ENCODE data around the gene FLVCR2.

GRCh38 chr14:75609116-75609515 is 30.7 kb downstream of the FLVCR2 start:
- TF ChIP-seq, protein P1, sequence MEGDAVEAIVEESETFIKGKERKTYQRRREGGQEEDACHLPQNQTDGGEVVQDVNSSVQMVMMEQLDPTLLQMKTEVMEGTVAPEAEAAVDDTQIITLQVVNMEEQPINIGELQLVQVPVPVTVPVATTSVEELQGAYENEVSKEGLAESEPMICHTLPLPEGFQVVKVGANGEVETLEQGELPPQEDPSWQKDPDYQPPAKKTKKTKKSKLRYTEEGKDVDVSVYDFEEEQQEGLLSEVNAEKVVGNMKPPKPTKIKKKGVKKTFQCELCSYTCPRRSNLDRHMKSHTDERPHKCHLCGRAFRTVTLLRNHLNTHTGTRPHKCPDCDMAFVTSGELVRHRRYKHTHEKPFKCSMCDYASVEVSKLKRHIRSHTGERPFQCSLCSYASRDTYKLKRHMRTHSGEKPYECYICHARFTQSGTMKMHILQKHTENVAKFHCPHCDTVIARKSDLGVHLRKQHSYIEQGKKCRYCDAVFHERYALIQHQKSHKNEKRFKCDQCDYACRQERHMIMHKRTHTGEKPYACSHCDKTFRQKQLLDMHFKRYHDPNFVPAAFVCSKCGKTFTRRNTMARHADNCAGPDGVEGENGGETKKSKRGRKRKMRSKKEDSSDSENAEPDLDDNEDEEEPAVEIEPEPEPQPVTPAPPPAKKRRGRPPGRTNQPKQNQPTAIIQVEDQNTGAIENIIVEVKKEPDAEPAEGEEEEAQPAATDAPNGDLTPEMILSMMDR (IDR thresholded peaks at IDR 0.05; ENCODE audit: low read depth, low read length): no peak
- TF ChIP-seq MAX (IDR thresholded peaks at IDR 0.05; ENCODE audit: low read depth, low read length) (no peak), MYC (IDR thresholded peaks at IDR 0.05; ENCODE audit: low read depth, low read length) (no peak), POLR2A (IDR thresholded peaks at IDR 0.05; ENCODE audit: extremely low read depth, insufficient read length) (no peak)
